ENCODE results near the gene CLEC10A. TPM values are rescaled to one million over a fixed set of nuclear protein-coding genes. Genes with fewer than 3 reads are reported as not detected.
"Not testable (repeated sequence)": the region's sequence is repeated elsewhere in the genome, so short reads cannot be mapped to it uniquely, and the experiment has no call there.

CLEC10A gene
- polyA plus RNA-seq, 3 donors: 0.89 to 2.2 (median 0.92) TPM

DNA sequence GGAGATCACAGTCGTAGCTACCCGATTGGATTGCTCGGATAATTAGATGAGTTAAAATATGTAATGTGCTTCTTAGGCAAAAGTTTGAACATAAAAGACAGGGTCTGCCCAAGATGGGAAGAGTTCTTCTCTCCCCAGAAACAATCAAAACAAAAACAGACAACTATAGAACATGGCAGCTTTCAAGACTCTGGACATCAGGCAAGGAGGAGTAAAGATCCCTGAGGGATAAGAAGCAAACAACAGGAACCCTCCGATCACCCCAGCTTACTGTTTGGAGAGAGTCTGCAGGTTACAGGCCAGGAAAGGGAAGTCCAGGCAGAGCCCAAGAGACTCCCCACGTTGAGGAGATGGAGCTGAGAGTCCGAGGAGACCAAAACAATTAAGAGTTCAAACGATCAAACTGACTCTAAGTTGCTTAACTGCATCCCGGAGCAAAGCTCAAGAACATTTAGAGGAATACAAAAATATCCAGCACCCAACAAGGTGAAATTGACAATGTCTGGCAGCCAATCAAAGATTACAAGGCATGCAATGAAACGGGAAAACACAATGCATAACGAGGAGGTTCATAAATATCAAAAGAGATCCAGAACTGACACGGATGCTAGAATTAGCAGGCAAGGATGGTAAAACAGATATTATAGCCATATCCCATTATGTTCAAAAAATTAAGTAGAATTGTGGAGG lies 30.7 kb upstream of the CLEC10A start:
- no peak for DNase-seq (ENCODE audit: extremely low read depth in 1 of 11, low read depth in 9 of 11, low spot score in 4 of 11)

DNA sequence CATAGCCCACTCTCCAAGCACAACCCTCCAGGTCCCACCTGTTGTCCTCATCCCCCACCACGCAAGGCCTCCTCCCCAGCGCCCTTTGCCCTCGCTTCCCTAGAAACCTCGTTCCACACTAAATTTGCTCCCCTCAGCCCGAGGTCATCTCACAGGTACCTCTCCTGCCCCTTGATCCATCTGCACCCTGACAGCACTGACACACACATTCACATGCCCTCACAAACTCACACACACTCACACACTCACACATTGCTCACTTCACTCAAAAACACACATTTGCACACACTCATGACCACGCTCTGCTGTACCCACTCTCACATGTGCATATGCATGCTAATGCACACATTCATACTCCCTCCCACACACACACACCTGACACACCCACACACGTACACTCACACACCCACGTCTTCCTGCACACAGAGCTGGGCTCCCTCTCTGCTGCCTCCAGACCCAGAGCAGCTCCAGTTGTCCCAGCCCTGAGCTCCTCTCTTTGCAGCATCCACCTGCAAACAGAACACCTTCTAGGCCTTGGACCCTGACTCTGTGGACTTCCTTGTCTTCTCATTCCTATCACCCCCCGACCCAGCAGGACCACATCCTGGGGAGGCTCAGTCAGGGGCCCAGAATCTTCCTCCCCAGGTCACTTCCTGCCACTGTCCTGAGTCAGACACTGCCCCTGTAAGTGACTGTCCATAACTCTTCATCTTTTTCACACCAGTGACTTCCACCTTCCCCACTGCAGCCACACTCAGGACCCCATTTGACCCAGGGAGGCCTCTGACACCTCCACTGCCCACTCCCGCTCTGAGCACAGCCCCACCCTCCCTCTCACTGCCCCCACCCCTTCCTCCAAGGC lies 29.6 kb upstream of the CLEC10A start:
- no peak for DNase-seq (ENCODE audit: extremely low read depth in 1 of 11, low read depth in 9 of 11, low spot score in 4 of 11)

DNA sequence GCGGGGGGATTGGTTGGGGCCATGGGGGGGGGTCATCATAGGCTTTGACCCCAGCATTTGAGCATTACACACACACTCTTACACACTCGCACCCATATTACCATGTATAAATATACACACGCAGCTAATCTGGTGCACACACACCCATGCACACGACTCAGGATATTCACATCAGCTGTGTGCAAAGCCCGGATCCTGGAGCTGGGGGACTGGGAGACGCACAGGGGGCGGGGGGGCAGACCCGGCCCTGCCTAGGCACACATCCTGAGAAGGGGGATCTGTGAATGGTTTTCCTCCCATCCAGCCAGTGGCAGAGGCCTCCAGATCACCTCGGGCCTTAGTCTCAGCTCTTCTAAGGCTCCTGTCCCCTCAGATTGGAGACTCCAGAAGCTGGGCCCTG lies 28.9 kb upstream of the CLEC10A start:
- DNase-seq (ENCODE audit: extremely low read depth in 1 of 11, low read depth in 9 of 11, low spot score in 4 of 11): no peak

DNA sequence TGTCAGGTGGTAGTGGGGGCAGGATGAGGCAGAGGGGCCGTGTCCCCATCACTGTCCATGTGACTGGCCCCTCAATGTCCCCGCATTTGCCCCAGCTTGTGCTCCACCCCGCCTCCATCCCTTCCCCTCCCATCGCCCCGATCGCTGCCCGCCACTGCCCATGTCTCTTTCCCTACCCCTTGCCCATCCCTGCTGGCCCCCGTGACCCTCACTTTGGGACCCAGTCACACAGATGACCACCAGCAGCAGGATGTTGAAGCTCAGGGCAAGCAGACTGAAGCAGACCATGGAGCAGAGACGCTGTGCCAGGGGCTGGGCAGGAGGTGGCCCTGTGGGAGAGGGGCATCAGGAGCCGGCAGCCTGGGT lies 28.5 kb upstream of the CLEC10A start:
- DNase-seq (ENCODE audit: extremely low read depth in 1 of 11, low read depth in 9 of 11, low spot score in 4 of 11): no peak

DNA sequence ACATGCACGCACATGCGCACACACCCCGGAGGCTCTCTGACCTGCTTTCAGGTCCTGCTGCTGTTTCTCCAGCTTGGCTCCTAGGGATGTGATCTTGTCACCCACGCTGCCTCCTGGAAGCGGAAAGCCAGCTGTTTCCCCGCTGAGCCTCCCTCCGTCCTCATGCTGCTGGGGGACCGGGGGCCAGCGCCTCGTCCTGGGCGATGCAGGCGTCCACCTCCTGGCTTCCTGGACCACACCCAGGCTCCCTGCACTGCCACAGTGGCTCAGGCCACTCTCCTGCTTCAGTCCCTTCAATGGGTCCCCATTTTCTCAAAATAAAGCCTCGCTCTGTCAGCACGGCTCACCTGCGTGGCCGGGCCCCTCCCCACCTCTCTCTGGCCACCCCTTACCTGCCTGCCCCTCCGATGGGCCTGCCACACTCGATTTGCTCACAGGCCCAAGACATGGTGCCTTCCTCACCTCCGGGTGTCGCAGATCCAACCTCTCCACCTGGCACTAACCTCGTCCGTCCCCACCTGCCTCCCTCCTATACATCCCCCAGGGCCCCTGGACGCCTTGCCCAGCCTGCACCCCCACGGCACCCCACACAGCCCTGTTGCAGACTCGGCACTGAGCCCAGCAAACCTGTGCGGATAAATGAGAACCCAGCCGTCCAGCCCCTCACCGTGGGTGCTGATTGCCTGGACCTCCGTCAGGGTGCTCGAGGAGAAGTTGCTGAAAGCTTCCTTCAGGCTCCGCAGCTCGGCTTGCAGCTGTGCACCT lies 27.9 kb upstream of the CLEC10A start:
- no peak for DNase-seq (ENCODE audit: extremely low read depth in 1 of 11, low read depth in 9 of 11, low spot score in 4 of 11)

DNA sequence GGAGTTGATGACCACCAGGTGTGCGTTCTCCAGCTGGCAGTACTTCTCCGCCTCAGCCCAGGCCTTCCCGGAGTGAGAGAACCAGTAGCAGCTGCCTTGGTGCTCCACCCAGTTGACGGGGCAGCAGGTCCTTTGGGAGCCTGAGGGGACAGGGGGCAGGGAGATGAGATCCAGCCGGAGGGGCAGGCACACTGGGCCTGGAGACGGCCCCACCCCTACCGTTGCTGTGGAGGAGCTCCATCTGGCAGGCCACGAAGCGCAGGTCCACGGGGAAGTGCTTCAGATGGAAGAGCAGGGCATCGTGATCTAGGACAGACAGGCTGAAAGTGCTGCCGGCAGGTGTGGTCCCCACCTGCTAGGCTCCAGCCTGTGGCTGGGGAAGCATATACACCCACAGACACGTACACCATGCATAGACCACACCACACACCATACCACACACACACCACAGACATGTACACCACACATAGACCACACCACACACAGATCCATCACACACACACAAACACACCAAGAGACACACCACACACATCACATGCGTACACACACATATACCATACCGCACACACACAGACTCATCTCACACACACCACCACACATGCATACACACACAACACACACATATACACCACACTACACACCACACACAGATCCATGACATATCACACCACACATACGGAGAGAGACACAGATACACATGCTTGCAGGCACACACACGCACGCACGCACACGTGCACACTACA lies 27.1 kb upstream of the CLEC10A start:
- DNase-seq (ENCODE audit: extremely low read depth in 1 of 11, low read depth in 9 of 11, low spot score in 4 of 11): no peak

DNA sequence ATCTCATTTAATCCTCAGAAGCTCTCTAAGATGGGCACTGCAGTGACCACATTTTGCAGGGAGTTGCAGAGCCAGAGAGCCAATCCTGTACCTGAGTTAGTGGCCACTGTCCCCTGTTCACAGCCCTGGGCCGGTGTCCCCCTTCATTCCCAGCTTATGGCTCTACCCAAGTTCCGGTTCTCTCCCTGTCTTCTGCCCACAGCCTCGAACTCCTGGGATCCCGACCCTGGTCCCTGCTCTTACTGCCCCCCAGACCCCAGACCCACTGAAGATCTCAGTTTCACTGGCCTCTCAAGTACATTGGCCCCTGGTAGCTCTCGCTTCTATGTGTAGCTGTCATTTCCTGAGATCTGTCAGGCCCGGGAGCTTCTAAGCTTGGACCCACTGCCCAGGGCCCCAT lies 22.4 kb upstream of the CLEC10A start:
- no peak for DNase-seq (ENCODE audit: extremely low read depth in 1 of 11, low read depth in 9 of 11, low spot score in 4 of 11)

DNA sequence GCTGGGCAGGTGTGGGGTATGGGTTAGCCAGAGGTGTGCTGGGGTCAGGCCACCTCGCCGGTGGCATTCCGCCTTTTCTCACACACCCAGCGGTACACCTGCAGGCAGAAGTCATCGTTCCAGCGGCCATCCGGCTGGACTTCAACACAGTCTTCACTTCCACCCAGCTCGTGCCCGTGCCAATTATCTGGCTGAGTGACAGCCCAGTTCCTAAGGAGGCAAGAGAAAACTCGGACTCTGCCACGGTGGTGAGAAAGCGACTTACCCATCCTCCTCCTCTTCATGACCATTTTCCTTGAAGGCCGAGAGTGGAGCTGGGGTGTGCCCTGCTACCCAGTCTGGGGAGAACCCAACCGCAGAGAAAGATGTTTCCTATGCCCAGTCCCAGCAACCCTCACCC lies 21.5 kb upstream of the CLEC10A start:
- DNase-seq (ENCODE audit: extremely low read depth in 1 of 11, low read depth in 9 of 11, low spot score in 4 of 11): no peak

DNA sequence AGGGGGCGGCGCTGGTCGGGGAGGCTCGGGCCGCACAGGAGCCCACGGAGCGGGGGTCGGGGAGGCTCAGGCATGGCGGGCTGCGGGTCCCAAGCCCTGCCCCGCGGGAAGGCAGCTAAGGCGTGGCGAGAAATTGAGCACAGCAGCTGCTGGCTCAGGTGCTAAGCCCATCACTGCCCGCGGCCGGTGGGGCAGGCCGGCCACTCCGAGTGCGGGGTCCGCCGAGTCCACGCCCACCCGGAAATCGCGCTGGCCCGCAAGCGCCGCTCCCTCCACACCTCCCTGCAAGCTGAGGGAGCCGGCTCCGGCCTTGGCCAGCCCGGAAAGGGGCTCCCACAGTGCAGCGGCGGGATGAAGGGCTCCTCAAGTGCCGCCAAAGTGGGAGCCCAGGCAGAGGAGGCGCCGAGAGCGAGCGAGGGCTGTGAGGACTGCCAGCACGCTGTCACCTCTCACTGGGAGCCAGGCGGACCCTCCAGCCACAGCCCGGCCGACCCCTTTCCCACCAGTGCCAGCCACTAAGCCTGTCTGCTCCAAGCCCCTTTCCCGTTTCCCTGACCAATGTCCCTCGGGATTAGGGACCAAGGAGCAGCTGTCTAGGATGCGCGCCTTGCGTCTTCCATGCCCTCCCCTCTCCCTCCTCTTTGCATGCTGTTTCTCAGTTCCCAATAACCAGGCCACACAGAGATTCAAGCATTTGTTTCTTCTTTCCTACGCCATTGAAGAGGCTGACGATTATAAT lies 20.8 kb upstream of the CLEC10A start:
- not testable (repeated sequence) for DNase-seq (ENCODE audit: extremely low read depth in 1 of 11, low read depth in 9 of 11, low spot score in 4 of 11)

DNA sequence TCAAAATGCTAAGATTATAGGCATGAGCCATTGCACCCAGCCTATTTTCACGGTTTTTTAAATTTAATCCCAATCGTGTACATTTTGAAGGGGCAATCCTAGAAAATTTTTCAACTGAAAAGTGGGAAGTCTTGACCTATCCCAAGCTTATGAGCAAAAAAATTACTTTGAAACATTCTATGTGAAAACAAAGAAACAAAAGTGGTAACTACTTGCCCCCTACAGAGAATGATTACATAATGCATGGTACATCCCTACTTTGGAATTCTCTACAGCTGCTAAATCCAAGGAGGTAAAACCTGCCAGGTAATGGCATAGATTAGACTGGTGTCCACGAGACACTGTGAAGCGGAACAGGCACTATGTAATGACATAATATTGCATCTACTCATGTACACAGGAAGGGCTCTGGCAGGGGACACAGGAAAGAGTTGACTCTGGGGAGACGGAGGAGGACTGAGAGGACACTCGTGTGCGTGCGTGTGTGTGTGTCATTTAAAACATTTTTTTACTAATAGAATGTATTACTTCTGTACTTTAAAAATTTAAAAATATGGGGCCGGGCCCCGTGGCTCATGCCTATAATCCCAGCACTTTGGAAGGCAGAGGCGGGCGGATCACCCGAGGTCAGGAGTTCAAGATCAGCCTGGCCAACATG lies 18.9 kb upstream of the CLEC10A start:
- no peak for DNase-seq (ENCODE audit: extremely low read depth in 1 of 11, low read depth in 9 of 11, low spot score in 4 of 11)

DNA sequence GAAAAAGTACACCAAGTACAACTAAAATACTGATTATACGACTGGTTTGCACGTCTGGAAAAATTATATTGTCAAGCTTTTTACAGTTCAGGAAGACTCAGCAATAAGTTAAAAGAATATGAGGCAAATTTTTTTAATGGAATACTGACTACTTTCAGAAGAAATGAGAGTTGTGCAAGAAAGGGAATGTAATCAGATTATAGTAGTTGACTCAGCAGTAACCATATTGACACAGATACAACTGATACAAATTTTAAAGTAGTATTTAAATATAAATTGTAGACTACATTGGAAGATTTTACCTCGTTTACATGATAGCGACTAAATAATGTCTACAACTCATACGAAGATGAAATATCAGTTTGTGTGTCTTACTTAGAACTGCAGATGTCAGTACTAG lies 17.9 kb upstream of the CLEC10A start:
- DNase-seq (ENCODE audit: extremely low read depth in 1 of 11, low read depth in 9 of 11, low spot score in 4 of 11): no peak

DNA sequence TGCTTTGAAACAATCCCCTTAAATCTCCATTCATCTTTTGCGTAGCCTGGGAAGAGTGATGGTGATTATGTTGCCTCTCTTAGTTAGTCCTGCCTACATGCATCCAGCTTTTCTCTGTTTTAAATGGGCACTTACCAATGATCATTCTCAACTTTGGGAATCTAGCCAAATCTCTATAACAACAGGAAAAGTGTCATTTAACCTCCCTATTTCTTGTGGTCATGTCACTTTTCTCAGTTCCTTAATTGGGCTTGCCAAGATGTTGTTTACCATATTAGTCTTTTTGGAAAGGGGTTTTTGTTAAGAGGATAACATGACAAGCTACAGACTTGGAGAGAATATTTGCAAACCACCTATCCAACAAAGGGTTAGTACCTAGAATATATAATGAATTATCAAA lies 15.6 kb upstream of the CLEC10A start:
- DNase-seq (ENCODE audit: extremely low read depth in 1 of 11, low read depth in 9 of 11, low spot score in 4 of 11): no peak

DNA sequence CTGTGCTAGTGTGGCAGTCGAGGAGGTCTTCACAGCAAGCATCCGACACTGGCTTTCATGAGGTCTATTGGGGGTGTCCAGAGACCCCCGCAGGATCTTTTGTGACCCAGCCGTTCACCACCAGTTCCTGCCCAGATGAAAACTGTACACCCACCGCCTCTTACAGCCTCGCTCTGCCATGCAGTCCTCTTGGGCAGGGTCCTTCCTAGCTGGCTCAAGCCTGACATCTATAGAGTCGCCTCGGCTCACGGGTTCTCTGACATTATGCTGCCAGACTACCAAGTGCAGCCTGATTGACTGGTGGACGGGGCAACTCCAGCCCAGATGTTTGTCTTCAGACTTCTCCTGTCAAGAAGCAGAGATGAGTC lies 14.6 kb upstream of the CLEC10A start:
- no peak for DNase-seq (ENCODE audit: extremely low read depth in 1 of 11, low read depth in 9 of 11, low spot score in 4 of 11)

DNA sequence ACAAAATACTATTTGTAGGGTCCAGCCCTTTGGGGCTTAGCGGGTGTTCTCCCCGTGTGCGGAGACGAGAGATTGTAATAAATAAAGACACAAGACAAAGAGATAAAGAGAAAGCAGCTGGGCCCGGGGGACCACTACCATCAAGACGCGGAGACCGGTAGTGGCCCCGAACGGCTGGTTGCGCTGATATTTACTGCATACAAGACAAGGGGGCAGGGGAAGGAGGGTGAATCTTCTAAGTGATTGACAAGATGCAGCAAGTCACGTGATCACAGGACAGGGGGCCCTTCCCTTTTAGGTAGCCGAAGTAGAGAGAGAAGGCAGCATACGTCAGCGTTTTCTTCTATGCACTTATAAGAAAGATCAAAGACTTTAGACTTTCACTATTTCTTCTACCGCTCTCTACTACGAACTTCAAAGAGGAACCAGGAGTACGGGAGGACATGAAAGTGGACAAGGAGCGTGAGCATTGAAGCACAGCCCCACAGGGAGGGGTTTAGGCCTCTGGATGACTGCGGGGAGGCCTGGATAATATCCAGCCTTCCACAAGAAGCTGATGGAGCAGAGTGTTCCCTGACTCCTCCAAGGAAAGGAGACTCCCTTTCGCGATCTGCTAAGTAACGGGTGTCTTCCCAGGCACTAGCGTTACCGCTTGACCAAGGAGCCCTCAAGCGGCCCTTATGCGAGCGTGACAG lies 11.4 kb upstream of the CLEC10A start:
- DNase-seq (ENCODE audit: extremely low read depth in 1 of 11, low read depth in 9 of 11, low spot score in 4 of 11): not testable (repeated sequence)

DNA sequence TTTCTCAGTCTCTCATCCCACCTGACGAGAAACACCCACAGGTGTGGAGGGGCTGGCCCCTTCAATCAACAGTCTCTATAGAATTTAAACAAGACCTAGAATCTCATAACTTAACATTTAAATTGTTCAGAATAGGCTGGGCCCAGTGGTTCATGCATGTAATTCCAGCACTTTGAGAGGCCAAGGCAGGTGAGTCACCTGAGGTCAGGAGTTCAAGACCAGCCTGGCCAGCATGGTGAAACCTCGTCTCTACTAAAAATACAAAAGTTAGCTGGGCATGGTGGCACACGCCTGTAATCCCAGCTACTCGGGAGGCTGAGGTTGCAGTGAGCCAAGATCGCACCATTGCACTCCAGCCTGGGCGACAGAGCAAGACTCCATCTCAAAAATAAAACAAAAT lies 9.5 kb upstream of the CLEC10A start:
- not testable (repeated sequence) for DNase-seq (ENCODE audit: extremely low read depth in 1 of 11, low read depth in 9 of 11, low spot score in 4 of 11)

DNA sequence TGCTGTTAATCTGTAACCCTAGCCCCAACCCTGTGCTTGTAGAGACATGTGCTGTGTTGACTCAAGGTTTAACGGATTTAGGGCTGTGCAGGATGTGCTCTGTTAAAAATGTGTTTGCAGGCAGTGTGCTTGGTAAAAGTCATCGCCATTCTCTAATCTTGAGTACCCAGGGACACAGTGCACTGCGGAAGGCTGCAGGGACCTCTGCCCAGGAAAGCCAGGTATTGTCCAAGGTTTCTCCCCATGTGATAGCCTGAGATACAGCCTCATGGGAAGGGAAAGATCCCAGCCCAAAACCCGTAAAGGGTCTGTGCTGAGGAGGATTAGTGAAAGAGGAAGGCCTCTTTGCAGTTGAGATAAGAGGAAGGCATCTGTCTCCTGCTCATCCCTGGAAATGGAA lies 8.4 kb upstream of the CLEC10A start:
- DNase-seq (ENCODE audit: extremely low read depth in 1 of 11, low read depth in 9 of 11, low spot score in 4 of 11): not testable (repeated sequence)

DNA sequence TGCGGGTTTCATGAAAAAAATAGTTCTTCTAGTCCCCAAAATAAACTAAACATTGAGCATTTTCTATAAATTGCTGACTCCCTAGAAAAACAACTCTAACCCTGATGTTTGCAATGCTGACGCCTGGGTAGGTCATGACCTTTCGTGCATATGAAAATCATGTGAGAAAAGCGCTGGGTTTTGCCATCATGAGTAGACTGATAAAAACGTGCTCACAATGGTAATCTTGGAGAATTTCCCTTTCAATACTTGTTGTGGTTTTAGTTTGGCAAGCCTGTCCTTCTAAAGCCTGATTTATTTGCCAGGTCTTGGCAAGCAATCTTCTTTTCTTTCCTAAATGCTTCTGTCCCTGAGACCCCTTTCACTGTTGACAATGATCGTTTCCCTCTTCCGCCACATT lies 4.0 kb upstream of the CLEC10A start:
- DNase-seq (ENCODE audit: extremely low read depth in 1 of 11, low read depth in 9 of 11, low spot score in 4 of 11): no peak

DNA sequence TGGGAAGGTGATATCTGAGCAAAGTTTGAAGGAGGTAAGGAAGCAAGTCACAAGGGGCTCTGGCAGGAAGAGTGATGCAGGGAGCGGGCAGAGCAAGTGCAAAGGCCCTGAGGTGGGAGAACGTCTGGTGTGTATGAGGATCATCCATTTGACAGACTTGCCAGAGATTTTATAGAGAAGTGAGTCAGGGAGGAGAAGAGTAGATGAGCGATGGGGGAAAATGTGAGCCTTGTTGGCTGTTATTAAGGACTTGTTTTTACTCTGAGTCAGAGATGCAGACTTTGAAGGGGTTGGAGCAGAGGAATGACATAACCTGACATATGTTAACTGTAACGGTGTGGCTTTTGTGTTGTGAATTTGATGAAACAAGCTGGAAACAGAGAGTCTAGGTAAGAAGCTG lies 3.5 kb upstream of the CLEC10A start:
- DNase-seq (ENCODE audit: extremely low read depth in 1 of 11, low read depth in 9 of 11, low spot score in 4 of 11): no peak
